ENCODE measurements around the gene PCA3. TPM values are rescaled to one million over a fixed set of nuclear protein-coding genes. Genes with fewer than 3 reads are reported as not detected.
"Not testable (repeated sequence)": the region's sequence is repeated elsewhere in the genome, so short reads cannot be mapped to it uniquely, and the experiment has no call there.

Gene PCA3
- total RNA-seq, 1 donor from 2014 or later, result not detected

DNA sequence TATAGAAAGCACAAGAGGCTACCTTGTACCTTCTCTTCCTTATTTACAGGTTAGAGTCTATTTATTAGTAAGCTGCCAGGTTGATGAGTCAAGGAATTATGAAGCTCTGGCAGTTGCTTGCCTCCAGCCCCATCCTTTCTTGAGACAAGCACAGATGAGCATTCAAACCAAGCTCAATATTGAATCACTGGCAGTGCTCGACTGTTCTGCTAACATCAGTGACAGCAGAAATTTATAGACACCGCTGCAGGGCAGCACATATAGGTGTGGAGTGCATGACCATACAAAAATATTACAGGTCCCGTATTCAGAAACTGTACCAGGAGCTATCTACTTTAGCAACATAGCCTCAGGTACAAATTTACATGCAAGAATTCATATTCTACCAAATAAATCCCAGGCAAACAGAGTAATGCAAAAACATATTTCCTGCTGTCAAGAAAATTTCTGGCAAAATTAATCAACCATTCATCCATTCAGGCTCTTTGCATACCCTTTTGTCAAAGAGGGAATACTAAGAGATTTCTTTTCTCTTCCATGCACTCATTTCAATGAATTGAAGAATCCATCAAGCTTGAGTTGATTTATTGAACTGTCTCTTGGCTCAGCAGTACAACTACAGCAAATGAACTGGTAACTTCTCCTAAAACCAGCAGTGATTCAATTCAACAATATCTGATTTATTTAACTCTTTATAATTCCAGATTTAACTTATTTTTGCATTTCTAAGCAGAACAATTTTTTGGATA, 26.9 kb upstream of the PCA3 start:
- TF ChIP-seq, protein P1, sequence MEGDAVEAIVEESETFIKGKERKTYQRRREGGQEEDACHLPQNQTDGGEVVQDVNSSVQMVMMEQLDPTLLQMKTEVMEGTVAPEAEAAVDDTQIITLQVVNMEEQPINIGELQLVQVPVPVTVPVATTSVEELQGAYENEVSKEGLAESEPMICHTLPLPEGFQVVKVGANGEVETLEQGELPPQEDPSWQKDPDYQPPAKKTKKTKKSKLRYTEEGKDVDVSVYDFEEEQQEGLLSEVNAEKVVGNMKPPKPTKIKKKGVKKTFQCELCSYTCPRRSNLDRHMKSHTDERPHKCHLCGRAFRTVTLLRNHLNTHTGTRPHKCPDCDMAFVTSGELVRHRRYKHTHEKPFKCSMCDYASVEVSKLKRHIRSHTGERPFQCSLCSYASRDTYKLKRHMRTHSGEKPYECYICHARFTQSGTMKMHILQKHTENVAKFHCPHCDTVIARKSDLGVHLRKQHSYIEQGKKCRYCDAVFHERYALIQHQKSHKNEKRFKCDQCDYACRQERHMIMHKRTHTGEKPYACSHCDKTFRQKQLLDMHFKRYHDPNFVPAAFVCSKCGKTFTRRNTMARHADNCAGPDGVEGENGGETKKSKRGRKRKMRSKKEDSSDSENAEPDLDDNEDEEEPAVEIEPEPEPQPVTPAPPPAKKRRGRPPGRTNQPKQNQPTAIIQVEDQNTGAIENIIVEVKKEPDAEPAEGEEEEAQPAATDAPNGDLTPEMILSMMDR (conservative IDR thresholded peaks at IDR 0.05; ENCODE audit: low read depth, low read length), result no peak
- DNase-seq (ENCODE audit: low read depth), result no peak
- H3K4me3 ChIP-seq (ENCODE audit: low read depth, low read length), result no peak overlapping the region

DNA sequence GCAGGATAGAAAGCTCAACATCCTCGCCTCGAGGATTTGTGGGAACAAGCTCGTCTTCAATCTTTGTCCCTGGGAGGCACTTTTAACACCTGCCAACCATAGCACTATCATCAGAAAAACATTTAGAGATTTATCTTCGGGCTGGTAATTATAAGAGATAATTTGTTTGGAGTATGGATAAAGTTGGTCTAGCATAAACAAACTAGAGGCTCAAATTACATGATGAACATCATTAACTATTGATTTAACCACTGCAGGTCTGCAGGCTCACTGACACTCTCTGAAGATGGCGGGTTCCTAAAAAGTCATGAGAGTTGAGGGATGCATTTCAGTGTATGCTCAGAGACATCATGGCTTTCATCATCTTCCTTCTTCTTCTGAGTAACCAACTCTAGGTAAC, 25.8 kb upstream of the PCA3 start:
- no peak for DNase-seq (ENCODE audit: low read depth)
- H3K4me3 ChIP-seq (ENCODE audit: low read depth, low read length), result no peak overlapping the region
- TF ChIP-seq, protein P1 (conservative IDR thresholded peaks at IDR 0.05; ENCODE audit: low read depth, low read length), result no peak

GRCh38 chr9:76741524-76741923, 22.7 kb upstream of the PCA3 start:
- TF ChIP-seq, protein P1 (conservative IDR thresholded peaks at IDR 0.05; ENCODE audit: low read depth, low read length), result no peak
- H3K4me3 ChIP-seq (ENCODE audit: low read depth, low read length), result no peak overlapping the region
- DNase-seq (ENCODE audit: low read depth), result no peak

- H3K4me3 ChIP-seq (ENCODE audit: low read depth, low read length); DNase-seq (ENCODE audit: low read depth): not testable (repeated sequence)
These were observed 21.3 kb upstream of the PCA3 start for GRCh38 chr9:76742890-76743289.

DNA sequence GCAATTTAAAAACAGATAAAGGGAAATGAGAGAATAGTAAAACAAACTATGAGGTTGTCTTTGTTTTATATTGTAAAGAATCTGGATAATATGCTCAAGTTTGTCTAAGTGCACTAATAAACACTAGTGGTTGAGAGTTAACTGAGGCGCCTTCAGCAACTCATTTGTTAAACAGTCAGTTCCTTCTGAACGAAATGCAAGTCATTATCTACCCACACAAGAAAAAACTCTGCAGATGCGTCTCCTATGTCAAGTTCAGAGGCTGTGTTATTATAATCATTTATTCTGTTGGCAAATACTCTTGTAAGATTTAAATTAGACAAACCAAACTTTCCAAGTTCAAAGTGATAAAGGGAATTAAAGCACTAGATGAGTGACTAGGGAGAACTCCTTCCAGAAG, 20.3 kb upstream of the PCA3 start:
- DNase-seq (ENCODE audit: low read depth), result no peak
- H3K4me3 ChIP-seq (ENCODE audit: low read depth, low read length), result no peak overlapping the region
- TF ChIP-seq, protein P1 (conservative IDR thresholded peaks at IDR 0.05; ENCODE audit: low read depth, low read length), result no peak

DNA sequence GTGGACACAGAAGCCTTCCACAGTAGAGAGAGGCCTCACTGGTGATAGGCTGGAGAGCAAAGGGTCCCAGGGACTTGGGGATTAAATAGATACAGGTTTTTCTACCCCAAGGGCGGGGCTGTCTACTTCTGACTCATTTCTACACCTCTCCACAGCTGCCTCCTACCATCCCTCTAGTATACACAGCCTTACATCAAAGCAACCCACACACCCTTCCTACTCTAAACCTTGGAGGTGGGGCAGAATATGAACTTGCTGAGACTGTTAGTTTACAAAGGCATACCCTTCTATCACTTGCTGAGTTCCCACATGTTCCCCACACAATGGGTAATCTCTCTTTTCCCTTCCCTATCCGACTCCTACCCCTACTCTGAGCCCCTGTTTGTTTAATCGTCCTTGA, 19.9 kb upstream of the PCA3 start:
- no peak for DNase-seq (ENCODE audit: low read depth)
- H3K4me3 ChIP-seq (ENCODE audit: low read depth, low read length), result no peak overlapping the region
- TF ChIP-seq, protein P1 (conservative IDR thresholded peaks at IDR 0.05; ENCODE audit: low read depth, low read length), result no peak

DNA sequence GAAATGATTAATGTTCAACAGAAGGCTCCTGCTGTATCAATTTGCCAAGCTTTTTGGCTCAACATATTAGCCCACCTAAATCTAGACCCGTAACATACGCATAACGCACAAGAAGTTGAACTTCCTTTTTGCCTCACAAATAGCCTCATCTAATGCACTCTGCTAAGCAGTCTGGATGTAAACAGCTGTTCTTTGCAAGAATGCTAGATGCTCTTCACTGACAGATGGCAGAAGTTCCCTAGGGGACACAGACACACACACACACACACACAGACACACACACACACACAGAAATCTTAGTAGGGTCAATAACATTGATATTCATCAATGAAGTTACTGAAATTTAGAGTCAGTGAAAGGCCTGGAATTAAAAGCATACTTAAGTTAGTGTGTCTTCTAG, 13.2 kb upstream of the PCA3 start:
- DNase-seq (ENCODE audit: low read depth), result no peak
- TF ChIP-seq, protein P1 (conservative IDR thresholded peaks at IDR 0.05; ENCODE audit: low read depth, low read length), result no peak
- no peak overlapping the region for H3K4me3 ChIP-seq (ENCODE audit: low read depth, low read length)
